SK-N-SH (cell line): ENCODE measurements around the gene PDGFRB. TPM values are rescaled to one million over a fixed set of nuclear protein-coding genes. Genes with fewer than 3 reads are reported as not detected.
A peak's percentile ranks its signal among the peaks of the same experiment; 100 is the strongest.

ENCODE experiments used
- CTCF ChIA-PET: fragments of 300-600, 350-600 bp; formaldehyde crosslinking; extraction: SDS; loops from one replicate; lab custom pipeline; 2021; lab: Yijun Ruan, JAX
- POLR2A ChIA-PET: fragments of 350-600 bp; sonication (Branson Sonifier 250); formaldehyde crosslinking; extraction: SDS; loops from one replicate; lab custom pipeline; 2020; ENCODE audit warnings: antibody characterized with exemption, inconsistent platforms; lab: Yijun Ruan, JAX
- DNase-seq: peaks from one replicate; pipeline ENCODE4 v3.0.0; 2012
- H2AFZ ChIP-seq: fragments of 200-600 bp; sonication (generic); 2 replicates; pipeline ENCODE4 v1.8.1; 2016; ENCODE audit warnings: antibody characterized with exemption, mild to moderate bottlenecking, low read depth
- H3F3A ChIP-seq: fragments of 200-600 bp; sonication (generic); replicated peaks from 2 replicates; pipeline ENCODE3; 2016; ENCODE audit warnings: antibody characterized with exemption, mild to moderate bottlenecking; ENCODE audit not compliant: insufficient read depth
- H3K27ac ChIP-seq, 2 experiments: fragments of 200-500 bp in 1 of 2; fragments of 200-600 bp in 1 of 2; sonication (Bioruptor generic) in 1 of 2; sonication (generic), shearing (Covaris generic) in 1 of 2; 2 replicates each; pipeline versions ENCODE4 v1.5.1 to v1.6.1; 2014 to 2016; ENCODE audit warnings: low read depth in 2 of 2, inconsistent platforms in 1 of 2, low read length in 1 of 2, mild to moderate bottlenecking in 1 of 2, mixed read lengths in 1 of 2
- H3K27me3 ChIP-seq: fragments of 200-600 bp; sonication (generic), shearing (Covaris generic); 2 replicates; pipeline ENCODE4 v1.6.1; 2016; ENCODE audit warnings: mixed run types; ENCODE audit not compliant: insufficient read depth
- H3K36me3 ChIP-seq, 2 experiments: fragments of 200-500 bp in 1 of 2; fragments of 200-600 bp in 1 of 2; sonication (Bioruptor generic) in 1 of 2; sonication (generic) in 1 of 2; replicated peaks in 1 of 2; 2 replicates each; pipeline versions ENCODE3 to v1.5.1; 2014 to 2016; ENCODE audit warnings: low read length in 1 of 2, mild to moderate bottlenecking in 1 of 2; ENCODE audit not compliant: insufficient read depth in 2 of 2, control insufficient read depth in 1 of 2
- H3K4me1 ChIP-seq, 2 experiments: fragments of 200-500 bp in 1 of 2; fragments of 200-600 bp in 1 of 2; sonication (Bioruptor generic) in 1 of 2; sonication (generic), shearing (Covaris generic) in 1 of 2; 2 replicates each; pipeline versions ENCODE4 v1.5.1 to v1.6.1; 2014 to 2016; ENCODE audit warnings: low read depth in 1 of 2, low read length in 1 of 2, mixed run types in 1 of 2; ENCODE audit not compliant: insufficient read depth in 2 of 2, control insufficient read depth in 1 of 2
- H3K4me2 ChIP-seq: fragments of 200-600 bp; sonication (generic), shearing (Covaris generic); 2 replicates; pipeline ENCODE4 v1.6.1; 2017; ENCODE audit warnings: mixed run types
- H3K4me3 ChIP-seq, 2 experiments: fragments of 200-500 bp in 1 of 2; fragments of 200-600 bp in 1 of 2; sonication (Bioruptor generic) in 1 of 2; sonication (generic), shearing (Covaris generic) in 1 of 2; 2 replicates each; pipeline versions ENCODE4 v1.5.1 to v1.8.1; 2014 to 2016; ENCODE audit warnings: low read depth in 2 of 2, inconsistent platforms in 1 of 2, low read length in 1 of 2, mild to moderate bottlenecking in 1 of 2, mixed read lengths in 1 of 2, moderate library complexity in 1 of 2
- H3K79me2 ChIP-seq: fragments of 200-600 bp; sonication (generic); 2 replicates; pipeline ENCODE4 v1.8.1; 2017; ENCODE audit warnings: mild to moderate bottlenecking; ENCODE audit not compliant: insufficient read depth
- H3K9ac ChIP-seq: fragments of 200-600 bp; sonication (generic); 2 replicates; pipeline ENCODE4 v1.6.1; 2017; ENCODE audit warnings: mixed run types
- H3K9me2 ChIP-seq: fragments of 200-600 bp; sonication (generic); 2 replicates; pipeline ENCODE4 v1.6.1; 2017; ENCODE audit warnings: mixed run types
- H3K9me3 ChIP-seq: fragments of 200-600 bp; sonication (generic); 2 replicates; pipeline ENCODE4 v1.6.1; 2017; ENCODE audit warnings: mixed run types, mild to moderate bottlenecking, moderate library complexity
- H4K20me1 ChIP-seq: fragments of 200-600 bp; sonication (generic); 2 replicates; pipeline ENCODE4 v1.6.1; 2017; ENCODE audit warnings: mild to moderate bottlenecking, mixed run types; ENCODE audit not compliant: insufficient read depth
- CHD2 ChIP-seq: fragments of 150-350 bp; IDR thresholded peaks from 2 replicates; pipeline ENCODE4 v1.6.1; 2018; ENCODE audit warnings: low read length; ENCODE audit not compliant: partially characterized antibody
- EP300 ChIP-seq, 2 experiments: IDR thresholded peaks; 2 replicates each; pipeline versions ENCODE4 v1.4.0 to v1.6.1; 2012; ENCODE audit warnings: borderline replicate concordance in 1 of 2, low read depth in 1 of 2, low read length in 1 of 2
- FOSL2 ChIP-seq: IDR thresholded peaks from 2 replicates; pipeline ENCODE4 v1.4.0; 2012; ENCODE audit warnings: low read depth, mild to moderate bottlenecking, moderate library complexity, borderline replicate concordance
- GABPA ChIP-seq: IDR thresholded peaks from 2 replicates; pipeline ENCODE4 v1.4.0; 2012; ENCODE audit warnings: low read depth, mild to moderate bottlenecking
- IRF3 ChIP-seq: fragments of 150-350 bp; IDR thresholded peaks from 2 replicates; pipeline ENCODE4 v1.6.1; 2016; ENCODE audit warnings: mild to moderate bottlenecking, low read depth, low read length
- POLR2AphosphoS5 ChIP-seq: IDR thresholded peaks from 2 replicates; pipeline ENCODE4 v1.6.1; 2012; ENCODE audit warnings: low read depth, low read length
- REST ChIP-seq: IDR thresholded peaks from 2 replicates; pipeline ENCODE4 v1.6.1; 2012; ENCODE audit warnings: mild to moderate bottlenecking, low read depth, low read length, moderate library complexity
- RFX5 ChIP-seq: IDR thresholded peaks from 2 replicates; pipeline ENCODE4 v1.6.1; 2012; ENCODE audit warnings: mild to moderate bottlenecking, improper control_type of control experiment, low read length
- SMC3 ChIP-seq: IDR thresholded peaks from 2 replicates; pipeline ENCODE4 v1.6.1; 2012; ENCODE audit warnings: low read depth, low read length, improper control_type of control experiment
- TAF1 ChIP-seq: IDR thresholded peaks from 2 replicates; pipeline ENCODE4 v1.6.1; 2012; ENCODE audit warnings: low read depth, mild to moderate bottlenecking, low read length, moderate library complexity, borderline replicate concordance
- USF1 ChIP-seq: IDR thresholded peaks from 2 replicates; pipeline ENCODE4 v1.4.0; 2012; ENCODE audit warnings: low read depth, borderline replicate concordance
- YY1 ChIP-seq: IDR thresholded peaks from 2 replicates; pipeline ENCODE4 v1.4.0; 2012; ENCODE audit warnings: low read depth, mild to moderate bottlenecking
- WGBS: methylation state at CpG from one replicate; pipeline ENCODE4 v1.1.6; 2017; ENCODE audit warnings: low lambda C conversion rate; 5-methylcytosine and 5-hydroxymethylcytosine counted together
- polyA plus RNA-seq, 3 experiments: library from polyadenylated mRNA; depleted of rRNA; stranded (reverse); fragments of >200 nt; gene quantifications; 2 replicates each; pipeline ENCODE4 v1.2.3, GENCODE V29; 2012

The PDGFRB gene
- polyA plus RNA-seq, 1 of the 3 experiments (the other 2 are of a cell fraction): 32.1 TPM

- H3K4me2 ChIP-seq: no peak overlapping the region
- H3K9ac ChIP-seq: no peak overlapping the region
- peaks cover 0 to 10% of the 10 kb centered on the region in 2 experiments for H3K36me3 ChIP-seq
- peak overlapping the region in 1 of 2 experiments; percentile 64; a peak in 2 of 4 replicates for H3K27ac ChIP-seq
- H3K4me3 ChIP-seq: no peak overlapping the region
- no peaks in the 10 kb centered on the region for H3K9me2 ChIP-seq
- ChIA-PET POLR2A (no interaction called here), CTCF (interaction anchor here (0.8 to 2.1 kb wide), 3 partner anchors 9 to 17 kb away, joined by 3 to 7 read pairs (median 3); no protein-coding TSS in a partner anchor)
- 98% methylated on average over 6 of the region's 7 CpGs for WGBS
- H2AFZ ChIP-seq: no peak overlapping the region
- no peaks in the 10 kb centered on the region for H3K27me3 ChIP-seq
- H3K9me3 ChIP-seq: no peaks in the 10 kb centered on the region
- peaks cover 81% of the 10 kb centered on the region for H3K79me2 ChIP-seq
- peaks cover 26% of the 10 kb centered on the region for H3F3A ChIP-seq
- TF ChIP-seq CHD2 (no peak), FOSL2 (no peak), GABPA (no peak), TAF1 (no peak), SMC3 (no peak), RFX5 (no peak), REST (no peak), POLR2AphosphoS5 (no peak), IRF3 (no peak), USF1 (no peak), YY1 (no peak), EP300 (IDR thresholded peaks at IDR 0.05; ENCODE audit: borderline replicate concordance in 1 of 2, low read depth in 1 of 2, low read length in 1 of 2) (no peak)
- H3K4me1 ChIP-seq: peaks cover 33 to 80% of the 10 kb centered on the region in 2 experiments
- peaks cover 23% of the 10 kb centered on the region for H4K20me1 ChIP-seq
- no peak for DNase-seq
Measured at GRCh38 chr5:150147670-150148069, 8.0 kb downstream of the PDGFRB start.
